ENCODE results near the gene PCDHA4.

GRCh38 chr5:140862441-140863295, 55.8 kb downstream of the PCDHA4 start:
- TF ChIP-seq CTCF (IDR thresholded peaks at IDR 0.05 in 8 of 11, conservative IDR thresholded peaks at IDR 0.05 in 3 of 11): no peak
- no peak for TF ChIP-seq POLR2AphosphoS5 (IDR thresholded peaks at IDR 0.05)
- TF ChIP-seq POLR2A (IDR thresholded peaks at IDR 0.05): no peak

Data from spleen (tissue), 7 donors.